ENCODE results near the gene TMEM109. TPM values are rescaled to one million over a fixed set of nuclear protein-coding genes. Genes with fewer than 3 reads are reported as not detected.

The TMEM109 gene
- total and polyA plus RNA-seq, 9 of the 15 experiments (the other 6 are each of a cell fraction or from before 2014, with no cell fraction given) = 9.2 to 71.3 (median 30.5) TPM

GRCh38 chr11:60912223-60912850 lies 1.6 kb upstream of the TMEM109 start:
- no peak for DNase-seq (ENCODE audit: extremely low read depth in 1 of 4, low spot score in 3 of 4)
- intact Hi-C loops (cut with micrococcal nuclease) = no loop called here
- in situ Hi-C loops (cut with MboI) = no loop called here

More at GRCh38 chr11:60912223-60912850, 1.6 kb upstream of the TMEM109 start:
- WGBS (ENCODE audit: insufficient coverage, low coverage, missing lambda C conversion rate) = 61% methylated on average over 11 of the region's 12 CpGs
- no peak for FAIRE-seq
- BruUV-seq (replicated peaks) = no TSS peak
- Histone ChIP-seq H3K36me3 (ENCODE audit: control insufficient read depth, insufficient read depth, low read length) (peaks cover 15% of the 10 kb centered on the region), H3K79me2 (ENCODE audit: control insufficient read depth, insufficient read depth, low read length) (peaks cover 36% of the 10 kb centered on the region), H3K27ac (ENCODE audit: extremely low read depth, low read depth, low read length) (no peak overlapping the region), H3K27me3 (ENCODE audit: control insufficient read depth in 2 of 2, insufficient read depth in 2 of 2, low read length in 2 of 2) (no peaks in the 10 kb centered on the region), H3K4me3 (no peak overlapping the region), H3K9me1 (ENCODE audit: control insufficient read depth, insufficient read depth, low read length) (no peaks in the 10 kb centered on the region), H3K4me1 (replicated peaks in 1 of 2; ENCODE audit: control insufficient read depth in 2 of 2, insufficient read depth in 2 of 2, low read length in 2 of 2) (peaks cover 9 to 24% of the 10 kb centered on the region in 2 experiments; a peak in 4 of 5 replicates), H4K20me1 (replicated peaks; ENCODE audit: control insufficient read depth, insufficient read depth, low read length) (no peaks in the 10 kb centered on the region), H3K4me2 (ENCODE audit: insufficient read depth, low read length) (no peak overlapping the region), H3K9me3 (replicated peaks; ENCODE audit: control insufficient read depth, insufficient read depth, low read depth, low read length) (peaks cover 8% of the 10 kb centered on the region), H2AFZ (ENCODE audit: low read depth, low read length) (peak overlapping the region; percentile 100), H3K9ac (ENCODE audit: insufficient read depth in 1 of 2, low read depth in 2 of 2, low read length in 2 of 2) (no peak overlapping the region; a peak in 2 of 4 replicates)
- ChIA-PET POLR2A (no interaction called here), CTCF (ENCODE audit: low intra/inter-chr PET ratio) (no interaction called here)
- no peak for ATAC-seq
- TF ChIP-seq PRDM10 (IDR thresholded peaks at IDR 0.05; ENCODE audit: partially characterized antibody) (no peak), E2F6 (IDR thresholded peaks at IDR 0.05; ENCODE audit: borderline replicate concordance in 1 of 2, extremely low read depth in 1 of 2, insufficient read depth in 1 of 2, insufficient read length in 1 of 2, low read depth in 1 of 2, low read length in 1 of 2, poor library complexity in 1 of 2, severe bottlenecking in 1 of 2) (peak; percentile 33 to 63)

Measured in K562 (cell line).